Measurements from ENCODE around the gene NRBP1. TPM values are rescaled to one million over a fixed set of nuclear protein-coding genes. Genes with fewer than 3 reads are reported as not detected.

NRBP1 gene
- total and polyA plus RNA-seq, 2 of the 8 experiments (the other 6 are each of a cell fraction or from before 2014, with no cell fraction given), result 115 to 145 TPM

GRCh38 chr2:27381577-27382181, 46.8 kb upstream of the NRBP1 start:
- no peak overlapping the region for H3K23ac ChIP-seq (ENCODE audit: insufficient read length)

More at GRCh38 chr2:27381577-27382181, 46.8 kb upstream of the NRBP1 start:
- H2AK5ac ChIP-seq (ENCODE audit: low read depth, low read length), result no peak overlapping the region; the same call in 1 of the 2 replicates
- H3K56ac ChIP-seq (replicated peaks; ENCODE audit: insufficient read length, low read depth, low read length), result no peak overlapping the region
- no peak overlapping the region for H3K4ac ChIP-seq (replicated peaks; ENCODE audit: insufficient read length, low read depth, low read length)
- H4K91ac ChIP-seq (replicated peaks; ENCODE audit: insufficient read length, low read length), result no peak overlapping the region
- ChIA-PET CTCF (ENCODE audit: partially characterized antibody) (interaction anchor here (0.5 kb wide), 1 partner anchor 706 kb away, joined by 3 read pairs; no protein-coding TSS in a partner anchor), POLR2A (ENCODE audit: partially characterized antibody) (interaction anchor here (0.5 to 9.5 kb wide), 9 partner anchors 10 to 61 kb away, joined by 3 to 114 read pairs (median 11); partner anchors contain the start of genes EIF2B4, GTF3C2, MPV17 and SNX17)
- TF ChIP-seq SP1 (IDR thresholded peaks at IDR 0.05; ENCODE audit: low read depth, low read length) (peak; percentile 37; the same call in 1 of the 2 replicates), POLR2A (IDR thresholded peaks at IDR 0.05; ENCODE audit: control extremely low read depth in 1 of 2, low read depth in 2 of 2, low read length in 2 of 2) (no peak)
- peak overlapping the region; percentile 77 for H2BK12ac ChIP-seq (ENCODE audit: low read depth, low read length)
- no peak overlapping the region for H3K18ac ChIP-seq (ENCODE audit: extremely low read depth, low read length)
- FAIRE-seq, result no peak
- H3K9me3 ChIP-seq (ENCODE audit: insufficient read depth in 2 of 2, low read depth in 1 of 2, low read length in 1 of 2), result no peaks in the 10 kb centered on the region
- DNase-seq (ENCODE audit: low read depth in 1 of 2, low spot score in 2 of 2), result no peak
- no peak overlapping the region for H4K5ac ChIP-seq (ENCODE audit: insufficient read length, low read depth, low read length)
- no peaks in the 10 kb centered on the region for H3K27me3 ChIP-seq (replicated peaks in 1 of 4; ENCODE audit: control insufficient read depth in 3 of 4, extremely low read depth in 1 of 4, insufficient read depth in 3 of 4, low read length in 3 of 4)
- H4K8ac ChIP-seq (ENCODE audit: extremely low read depth, insufficient read depth, low read length), result peak overlapping the region; percentile 98; the same call in 1 of the 2 replicates
- no peak overlapping the region for H2AFZ ChIP-seq (ENCODE audit: low read length)
- H3K27ac ChIP-seq (ENCODE audit: low read depth, low read length), result peak overlapping the region; percentile 93
- peaks cover 7% of the 10 kb centered on the region for H3K23me2 ChIP-seq (ENCODE audit: low read depth, low read length)
- H2BK20ac ChIP-seq (ENCODE audit: low read length), result no peak overlapping the region
- peak overlapping the region; percentile 99 for H2BK5ac ChIP-seq (ENCODE audit: low read depth, low read length)
- H3K4me3 ChIP-seq (ENCODE audit: extremely low read depth in 1 of 4, insufficient read depth in 2 of 4, low read depth in 3 of 4, low read length in 4 of 4), result no peak overlapping the region
- H3K4me1 ChIP-seq (replicated peaks in 1 of 4; ENCODE audit: control insufficient read depth in 3 of 4, insufficient read depth in 4 of 4, low read length in 3 of 4), result peaks cover 0 to 8% (median 2%) of the 10 kb centered on the region in 4 experiments; a peak in 5 of 7 replicates
- H2BK120ac ChIP-seq (replicated peaks; ENCODE audit: low read depth, low read length), result no peak overlapping the region
- H3K36me3 ChIP-seq (ENCODE audit: control insufficient read depth in 2 of 4, insufficient read depth in 4 of 4, low read length in 3 of 4), result peaks cover 39 to 66% (median 56%) of the 10 kb centered on the region in 4 experiments
- no peak overlapping the region for H3K14ac ChIP-seq (ENCODE audit: insufficient read length)
- peak overlapping the region in 2 of 4 experiments; percentile 84 to 85; a peak in 5 of 7 replicates for H3K9ac ChIP-seq (replicated peaks in 1 of 4; ENCODE audit: extremely low read depth in 1 of 4, low read depth in 3 of 4, low read length in 3 of 4)
- peaks cover 0 to 12% of the 10 kb centered on the region in 2 experiments; a peak in 2 of 4 replicates for H3K79me2 ChIP-seq (ENCODE audit: control insufficient read depth in 1 of 2, insufficient read depth in 2 of 2, low read length in 2 of 2)
- peaks cover 6 to 8% of the 10 kb centered on the region in 2 experiments for H4K20me1 ChIP-seq (replicated peaks in 1 of 2; ENCODE audit: control insufficient read depth in 1 of 2, insufficient read depth in 2 of 2, low read length in 2 of 2)
- peaks cover 11% of the 10 kb centered on the region for H3K79me1 ChIP-seq (ENCODE audit: low read depth, low read length)
- 94% methylated on average over 10 of the region's 10 CpGs; no CpG with 5 or more reads in 1 of the 2 experiments for WGBS, 2 experiments (ENCODE audit: extremely low coverage in 1 of 2, insufficient coverage in 1 of 2, insufficient read length in 1 of 2, insufficient replicate concordance in 2 of 2, low coverage in 1 of 2, low lambda C conversion rate in 2 of 2, missing lambda C conversion rate in 1 of 2)
- no peak overlapping the region for H2BK15ac ChIP-seq (ENCODE audit: low read length)
- peak overlapping the region; percentile 88 to 96; a peak in 3 of 4 replicates for H3K4me2 ChIP-seq (ENCODE audit: insufficient read depth in 1 of 2, low read depth in 2 of 2, low read length in 2 of 2)

Measured in H1 (cell line).